CD4-positive, alpha-beta T cell treated with Interleukin-21 for 1 hour (primary cell): Measurements from ENCODE around the gene TPD52L1.

Experiments
- DNase-seq: peaks from one replicate; pipeline ENCODE4 v3.0.0-alpha.2; 2020

TPD52L1 gene

GRCh38 chr6:125250511-125250910 is 96.9 kb downstream of the TPD52L1 start:
- no peak for DNase-seq

GRCh38 chr6:125251516-125252220 is 98.1 kb downstream of the TPD52L1 start:
- DNase-seq: no peak

GRCh38 chr6:125252891-125253290 is 99.3 kb downstream of the TPD52L1 start:
- no peak for DNase-seq

- no peak for DNase-seq
Measured at GRCh38 chr6:125253881-125254280, 100.3 kb downstream of the TPD52L1 start.

- DNase-seq: no peak
Measured at GRCh38 chr6:125254321-125254720, 100.7 kb downstream of the TPD52L1 start.

GRCh38 chr6:125255201-125255600 is 101.6 kb downstream of the TPD52L1 start:
- no peak for DNase-seq

- no peak for DNase-seq
Measured at GRCh38 chr6:125257351-125257750, 103.8 kb downstream of the TPD52L1 start.

- DNase-seq: no peak
Measured at GRCh38 chr6:125258651-125259353, 105.2 kb downstream of the TPD52L1 start.

GRCh38 chr6:125259354-125259736 is 105.8 kb downstream of the TPD52L1 start:
- DNase-seq: no peak

GRCh38 chr6:125262016-125263013 is 108.7 kb downstream of the TPD52L1 start:
- DNase-seq: no peak

GRCh38 chr6:125264476-125264875 is 110.9 kb downstream of the TPD52L1 start:
- no peak for DNase-seq

GRCh38 chr6:125267806-125268523 is 114.4 kb downstream of the TPD52L1 start:
- no peak for DNase-seq

- DNase-seq: no peak
Measured at GRCh38 chr6:125268765-125269164, 115.2 kb downstream of the TPD52L1 start.

GRCh38 chr6:125269328-125269985 is 115.9 kb downstream of the TPD52L1 start:
- no peak for DNase-seq

- DNase-seq: no peak
Measured at GRCh38 chr6:125270380-125270779, 116.8 kb downstream of the TPD52L1 start.

- DNase-seq: no peak
Measured at GRCh38 chr6:125271486-125272159, 118.0 kb downstream of the TPD52L1 start.

- DNase-seq: no peak
Measured at GRCh38 chr6:125273251-125273650, 119.7 kb downstream of the TPD52L1 start.

- no peak for DNase-seq
Measured at GRCh38 chr6:125273965-125274364, 120.4 kb downstream of the TPD52L1 start.

- DNase-seq: no peak
Measured at GRCh38 chr6:125274935-125275334, 121.4 kb downstream of the TPD52L1 start.

- DNase-seq: no peak
Measured at GRCh38 chr6:125275779-125276178, 122.2 kb downstream of the TPD52L1 start.

- DNase-seq: no peak
Measured at GRCh38 chr6:125277838-125278237, 124.3 kb downstream of the TPD52L1 start.
